HG02885 (cell line): Measurements from ENCODE around the gene ADGRV1.
A peak's percentile ranks its signal among the peaks of the same experiment; 100 is the strongest.
"Not testable (repeated sequence)": the region's sequence is repeated elsewhere in the genome, so short reads cannot be mapped to it uniquely, and the experiment has no call there.

Experiments used
- ATAC-seq: cut with Tn5 transposase; IDR thresholded peaks from one replicate; pipeline ENCODE4 v1.9.1; 2021; ENCODE audit warnings: mild to moderate bottlenecking; ENCODE audit not compliant: unreplicated experiment, poor library complexity

Gene ADGRV1

GRCh38 chr5:90802474-90803317, 244.1 kb downstream of the ADGRV1 start:
- peak; percentile 93 for ATAC-seq

- ATAC-seq: no peak
These were observed 244.8 kb downstream of the ADGRV1 start for GRCh38 chr5:90803381-90803780.

GRCh38 chr5:90803876-90804275, 245.3 kb downstream of the ADGRV1 start:
- ATAC-seq: no peak

- ATAC-seq: no peak
These were observed 248.9 kb downstream of the ADGRV1 start for GRCh38 chr5:90807496-90807895.

- no peak for ATAC-seq
These were observed 250.9 kb downstream of the ADGRV1 start for GRCh38 chr5:90809311-90810056.

- no peak for ATAC-seq
These were observed 251.6 kb downstream of the ADGRV1 start for GRCh38 chr5:90810211-90810610.

GRCh38 chr5:90813392-90813791, 254.8 kb downstream of the ADGRV1 start:
- no peak for ATAC-seq

- not testable (repeated sequence) for ATAC-seq
These were observed 263.5 kb downstream of the ADGRV1 start for GRCh38 chr5:90822062-90822461.

- ATAC-seq: no peak
These were observed 265.8 kb downstream of the ADGRV1 start for GRCh38 chr5:90824436-90824835.

GRCh38 chr5:90830058-90830457, 271.5 kb downstream of the ADGRV1 start:
- no peak for ATAC-seq

GRCh38 chr5:90833753-90834152, 275.2 kb downstream of the ADGRV1 start:
- ATAC-seq: no peak

GRCh38 chr5:90834711-90835110, 276.1 kb downstream of the ADGRV1 start:
- ATAC-seq: no peak

GRCh38 chr5:90843443-90843842, 284.8 kb downstream of the ADGRV1 start:
- ATAC-seq: no peak

GRCh38 chr5:90844931-90845330, 286.3 kb downstream of the ADGRV1 start:
- no peak for ATAC-seq

GRCh38 chr5:90845723-90846554, 287.3 kb downstream of the ADGRV1 start:
- no peak for ATAC-seq

GRCh38 chr5:90847606-90848005, 289.0 kb downstream of the ADGRV1 start:
- not testable (repeated sequence) for ATAC-seq

- ATAC-seq: no peak
These were observed 291.3 kb downstream of the ADGRV1 start for GRCh38 chr5:90849939-90850338.

- no peak for ATAC-seq
These were observed 293.9 kb downstream of the ADGRV1 start for GRCh38 chr5:90852531-90852930.

GRCh38 chr5:90853750-90854149, 295.2 kb downstream of the ADGRV1 start:
- no peak for ATAC-seq

- no peak for ATAC-seq
These were observed 295.6 kb downstream of the ADGRV1 start for GRCh38 chr5:90854169-90854568.
